Activated CD8-positive, alpha-beta T cell treated with anti-CD3 and anti-CD28 coated beads for 36 hours (primary cell): ENCODE data around the gene PIP5KL1. TPM values are rescaled to one million over a fixed set of nuclear protein-coding genes. Genes with fewer than 3 reads are reported as not detected.
A peak's percentile ranks its signal among the peaks of the same experiment; 100 is the strongest.

Source experiments
- ATAC-seq: fragments of 200-7000 bp; cut with Tn5 transposase; one replicate; pipeline ENCODE4 v1.10.0; 2021; ENCODE audit warnings: mild to moderate bottlenecking, moderate library complexity
- CTCF ChIA-PET: fragments of 350-600 bp; sonication (Branson Sonifier 250); formaldehyde crosslinking; loops from one replicate; lab custom pipeline; 2021; ENCODE audit warnings: antibody characterized with exemption; lab: Charles Lee
- POLR2A ChIA-PET: fragments of 350-600 bp; sonication (Branson Sonifier 250); formaldehyde crosslinking; loops from one replicate; lab custom pipeline; 2021; ENCODE audit warnings: antibody characterized with exemption; lab: Charles Lee
- DNase-seq: peaks from one replicate; pipeline ENCODE4 v3.0.0-alpha.2; 2020
- H3K27ac Mint-ChIP-seq: one replicate; pipeline ENCODE4 v1.8.0; 2021; ENCODE audit warnings: mild to moderate bottlenecking, mixed read lengths
- H3K27me3 Mint-ChIP-seq: one replicate; pipeline ENCODE4 v1.8.0; 2021; ENCODE audit warnings: mixed read lengths
- H3K36me3 Mint-ChIP-seq: one replicate; pipeline ENCODE4 v1.8.0; 2021; ENCODE audit warnings: low read depth, mixed read lengths
- H3K4me1 Mint-ChIP-seq: one replicate; pipeline ENCODE4 v1.8.0; 2021; ENCODE audit warnings: low read depth, mixed read lengths
- H3K4me3 Mint-ChIP-seq: one replicate; pipeline ENCODE4 v1.8.0; 2021; ENCODE audit warnings: mild to moderate bottlenecking, moderate library complexity, mixed read lengths
- H3K9me3 Mint-ChIP-seq: one replicate; pipeline ENCODE4 v1.8.0; 2021; ENCODE audit warnings: mixed read lengths
- CTCF ChIP-seq: fragments of 200-600 bp; IDR thresholded peaks from one replicate; pipeline ENCODE4 v1.8.0; 2022; ENCODE audit warnings: antibody characterized with exemption, mild to moderate bottlenecking
- intact Hi-C: fragments of 100-400 bp; cut with micrococcal nuclease; formaldehyde crosslinking; loops from one replicate; pipeline ENCODE4 v1.10.0; 2022
- total RNA-seq, 2 experiments: library from RNA; stranded (reverse); gene quantifications; one replicate each; pipeline ENCODE4 v1.2.3, GENCODE V29; 2021

The PIP5KL1 gene
- total RNA-seq, 2 experiments from 2014 or later, result 1.7 to 2.5 TPM

DNA sequence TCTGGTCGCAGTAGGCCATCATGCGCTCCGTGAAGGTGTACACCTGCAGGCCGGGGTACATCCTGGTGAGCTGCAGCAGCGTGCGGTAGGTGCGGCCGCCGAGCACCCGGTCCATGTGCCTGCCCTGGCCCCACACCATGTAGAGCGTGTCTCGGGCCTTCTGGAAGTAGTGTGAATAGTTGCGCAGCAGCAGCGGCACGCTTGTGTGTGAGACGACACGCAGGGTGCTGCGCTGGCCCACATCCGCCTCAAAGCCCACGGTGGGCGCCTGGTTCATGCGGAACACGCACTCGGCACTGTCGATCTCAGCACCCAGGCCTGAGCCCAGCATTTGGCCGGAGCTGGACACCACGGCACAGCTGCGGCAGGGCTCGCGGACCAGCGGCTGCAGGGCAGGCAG is 18.3 kb downstream of the PIP5KL1 start:
- Mint-ChIP-seq H3K27ac (peak overlapping the region; percentile 90), H3K4me3 (no peak overlapping the region), H3K27me3 (no peaks in the 10 kb centered on the region), H3K36me3 (peaks cover 34% of the 10 kb centered on the region), H3K4me1 (peaks cover 44% of the 10 kb centered on the region), H3K9me3 (no peaks in the 10 kb centered on the region)
- DNase-seq, result no peak
- CTCF ChIA-PET, result no interaction called here
- TF ChIP-seq CTCF, result no peak
- no peak for ATAC-seq
- intact Hi-C loops, result no loop called here
- POLR2A ChIA-PET, result interaction anchor here (0.9 to 1.1 kb wide), 2 partner anchors 9 to 14 kb away, joined by 3 to 4 read pairs; no protein-coding TSS in a partner anchor

GRCh38 chr9:127910613-127911205 is 19.9 kb downstream of the PIP5KL1 start:
- peaks cover 37% of the 10 kb centered on the region for H3K36me3 Mint-ChIP-seq
- peaks cover 54% of the 10 kb centered on the region for H3K4me1 Mint-ChIP-seq
- no peaks in the 10 kb centered on the region for H3K27me3 Mint-ChIP-seq
- intact Hi-C loops, result no loop called here
- no peak for ATAC-seq
- no peak for DNase-seq
- H3K27ac Mint-ChIP-seq, result peak overlapping the region; percentile 90
- CTCF ChIA-PET, result interaction anchor here (1.0 to 1.1 kb wide), 2 partner anchors 10 to 99 kb away, joined by 3 read pairs; no protein-coding TSS in a partner anchor
- H3K9me3 Mint-ChIP-seq, result no peaks in the 10 kb centered on the region
- POLR2A ChIA-PET, result no interaction called here
- peak overlapping the region; percentile 39 for H3K4me3 Mint-ChIP-seq
- no peak for TF ChIP-seq CTCF

GRCh38 chr9:127909839-127910273 is 20.7 kb downstream of the PIP5KL1 start:
- H3K27ac Mint-ChIP-seq, result peak overlapping the region; percentile 59
- intact Hi-C loops, result no loop called here
- no peak for DNase-seq
- no peak for ATAC-seq
- TF ChIP-seq CTCF, result no peak
- ChIA-PET CTCF (interaction anchor here (1.0 to 1.1 kb wide), 2 partner anchors 11 to 98 kb away, joined by 3 read pairs; no protein-coding TSS in a partner anchor), POLR2A (interaction anchor here (1.0 to 1.1 kb wide), 2 partner anchors 22 to 126 kb away, joined by 3 read pairs; no protein-coding TSS in a partner anchor)
- H3K36me3 Mint-ChIP-seq, result peaks cover 36% of the 10 kb centered on the region
- H3K9me3 Mint-ChIP-seq, result no peaks in the 10 kb centered on the region
- no peak overlapping the region for H3K4me3 Mint-ChIP-seq
- no peaks in the 10 kb centered on the region for H3K27me3 Mint-ChIP-seq
- peaks cover 57% of the 10 kb centered on the region for H3K4me1 Mint-ChIP-seq

- DNase-seq, result no peak
- peaks cover 60% of the 10 kb centered on the region for H3K4me1 Mint-ChIP-seq
- no peak for TF ChIP-seq CTCF
- ChIA-PET CTCF (interaction anchor here (1.0 kb wide), 1 partner anchor 13 kb away, joined by 3 read pairs; no protein-coding TSS in a partner anchor), POLR2A (no interaction called here)
- H3K27ac Mint-ChIP-seq, result no peak overlapping the region
- intact Hi-C loops, result no loop called here
- H3K9me3 Mint-ChIP-seq, result no peaks in the 10 kb centered on the region
- H3K27me3 Mint-ChIP-seq, result no peaks in the 10 kb centered on the region
- H3K36me3 Mint-ChIP-seq, result peaks cover 35% of the 10 kb centered on the region
- no peak overlapping the region for H3K4me3 Mint-ChIP-seq
- ATAC-seq, result no peak
These were observed 22.0 kb downstream of the PIP5KL1 start for GRCh38 chr9:127908660-127908926.
